H1 (cell line): Measurements from ENCODE around the gene LTBP1. TPM values are rescaled to one million over a fixed set of nuclear protein-coding genes. Genes with fewer than 3 reads are reported as not detected.

Experiments used
- ATF2 ChIP-seq: IDR thresholded peaks from 2 replicates; pipeline ENCODE4 v1.6.1; 2012; ENCODE audit warnings: low read length, inconsistent platforms
- CBX8 ChIP-seq: fragments of 300-800, 300-1000 bp; sonication (generic); IDR thresholded peaks from 2 replicates; pipeline ENCODE4 v1.7.1; 2016; ENCODE audit warnings: low read depth, low read length, borderline replicate concordance
- CHD7 ChIP-seq: fragments of 300-600 bp; sonication (generic); IDR thresholded peaks from 2 replicates; pipeline ENCODE4 v1.7.1; 2012; ENCODE audit warnings: low read length, moderate library complexity, mild to moderate bottlenecking, inconsistent platforms; ENCODE audit not compliant: insufficient replicate concordance
- FOSL1 ChIP-seq: IDR thresholded peaks from 2 replicates; pipeline ENCODE4 v1.6.1; 2011; ENCODE audit warnings: mild to moderate bottlenecking, low read depth, low read length, moderate library complexity; ENCODE audit not compliant: insufficient read depth
- KDM1A ChIP-seq: fragments of 200-600, 300-600 bp; sonication (generic); IDR thresholded peaks from 2 replicates; pipeline ENCODE4 v1.7.1; 2016; ENCODE audit warnings: mild to moderate bottlenecking, low read length, borderline replicate concordance
- POLR2A ChIP-seq, 2 experiments: IDR thresholded peaks; 1 replicate in 1 of 2; 2 replicates in 1 of 2; pipeline ENCODE4 v1.6.1; 2011; ENCODE audit warnings: low read depth in 2 of 2, low read length in 2 of 2, mild to moderate bottlenecking in 2 of 2; ENCODE audit errors: control extremely low read depth in 1 of 2
- polyA plus RNA-seq, 7 experiments: library from polyadenylated mRNA; depleted of rRNA in 3 of 7; stranded (reverse) in 5 of 7; unstranded in 2 of 7; fragments of >200 nt in 5 of 7; fragments of 200-250 nt in 2 of 7; gene quantifications; 1 replicate in 5 of 7; 2 replicates in 1 of 7; 4 replicates in 1 of 7; pipeline versions ENCODE4 v1.2.1 to v1.2.3, GENCODE V29; 2011 to 2013; ENCODE audit warnings: missing spikeins in 2 of 7, mixed read lengths in 2 of 7
- total RNA-seq: library from RNA; stranded (reverse); fragmentation: NEBNext Ultra II Directional; extraction: Animal tissue kit (Norgen Biotek cat#: 25700); gene quantifications from 2 replicates; pipeline ENCODE4 v1.2.1, GENCODE V29; 2021

LTBP1 gene
- total and polyA plus RNA-seq, 2 of the 8 experiments (the other 6 are each of a cell fraction or from before 2014, with no cell fraction given), result 15.4 to 24.7 TPM

GRCh38 chr2:33278245-33278943 is 331.6 kb downstream of the LTBP1 start (continued):
- TF ChIP-seq CHD7 (no peak), KDM1A (no peak), CBX8 (no peak), FOSL1 (no peak), ATF2 (no peak), POLR2A (IDR thresholded peaks at IDR 0.05; ENCODE audit: control extremely low read depth in 1 of 2, low read depth in 2 of 2, low read length in 2 of 2) (no peak)
